Activated CD8-positive, alpha-beta memory T cell treated with anti-CD3 and anti-CD28 coated beads, Interleukin-2, amount 50 U/mL, for 1 hour (primary cell): Measurements from ENCODE around the gene SLC35B4.

Source experiments
- DNase-seq: peaks from one replicate; pipeline ENCODE4 v3.0.0-alpha.2; 2020; ENCODE audit errors: extremely low read depth

The SLC35B4 gene, protein sequence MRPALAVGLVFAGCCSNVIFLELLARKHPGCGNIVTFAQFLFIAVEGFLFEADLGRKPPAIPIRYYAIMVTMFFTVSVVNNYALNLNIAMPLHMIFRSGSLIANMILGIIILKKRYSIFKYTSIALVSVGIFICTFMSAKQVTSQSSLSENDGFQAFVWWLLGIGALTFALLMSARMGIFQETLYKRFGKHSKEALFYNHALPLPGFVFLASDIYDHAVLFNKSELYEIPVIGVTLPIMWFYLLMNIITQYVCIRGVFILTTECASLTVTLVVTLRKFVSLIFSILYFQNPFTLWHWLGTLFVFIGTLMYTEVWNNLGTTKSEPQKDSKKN

DNA sequence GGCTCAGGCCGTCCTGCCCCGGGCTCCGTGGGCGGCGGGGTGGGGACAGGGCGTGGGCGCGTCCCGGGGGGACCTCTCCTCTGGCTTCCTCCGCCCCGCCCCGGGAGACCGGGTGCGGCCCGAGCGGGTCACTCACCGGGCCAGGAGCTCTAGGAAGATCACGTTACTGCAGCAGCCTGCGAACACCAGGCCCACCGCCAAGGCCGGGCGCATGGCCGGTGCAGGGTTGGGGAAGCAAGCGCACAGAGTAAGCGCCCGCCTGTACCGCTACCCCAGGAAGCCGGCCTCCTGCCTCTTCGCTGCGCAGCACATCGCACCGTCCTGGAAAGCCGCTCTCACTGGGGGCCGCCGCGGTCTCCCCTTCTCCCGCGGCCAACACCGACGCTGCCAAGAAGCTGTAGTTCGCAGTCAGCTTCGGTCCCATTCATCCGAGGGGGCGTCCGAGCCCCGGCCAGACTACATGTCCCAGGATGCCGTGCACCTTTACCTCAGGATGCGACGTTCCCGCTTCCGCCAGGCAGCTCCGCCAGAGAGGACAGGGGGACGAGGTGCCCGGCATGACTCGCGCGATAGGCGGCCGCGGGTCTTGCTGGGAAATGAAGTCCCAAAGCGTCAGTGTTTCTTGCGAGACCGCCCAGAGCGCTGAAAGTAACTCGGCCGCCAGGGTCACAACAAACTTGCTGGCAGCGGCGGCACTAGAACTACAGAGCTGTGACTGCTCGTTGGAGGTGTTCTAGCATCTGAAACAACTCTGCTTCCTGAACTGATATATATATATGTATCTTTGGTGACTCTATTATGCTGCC lies at the start of gene SLC35B4:
SLC35B4 (minus strand) TSS at position 392 of the 806 bp plus-strand sequence; CDS start at position 213, 179 bp downstream.
- peak; percentile 83 for DNase-seq

DNA sequence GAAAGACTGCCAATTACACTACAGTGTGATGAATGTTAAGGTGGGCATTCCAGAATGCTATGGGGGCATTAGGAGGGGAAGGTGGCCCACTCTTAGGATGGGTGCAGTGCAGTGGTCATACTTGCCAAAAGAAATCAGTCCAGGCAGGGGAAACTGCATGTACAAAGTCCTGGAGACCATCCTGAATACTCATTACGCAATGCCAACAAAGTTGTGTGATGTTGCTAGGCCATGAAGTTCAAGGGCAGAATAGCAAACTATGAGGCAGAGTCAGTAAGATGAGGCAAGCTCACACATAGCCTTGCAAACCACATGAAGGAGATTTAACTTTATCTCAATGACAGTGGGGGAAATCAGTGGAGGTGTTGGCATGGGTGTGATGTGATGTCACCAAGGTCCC lies 49.8 kb upstream of the SLC35B4 start:
- DNase-seq = no peak

DNA sequence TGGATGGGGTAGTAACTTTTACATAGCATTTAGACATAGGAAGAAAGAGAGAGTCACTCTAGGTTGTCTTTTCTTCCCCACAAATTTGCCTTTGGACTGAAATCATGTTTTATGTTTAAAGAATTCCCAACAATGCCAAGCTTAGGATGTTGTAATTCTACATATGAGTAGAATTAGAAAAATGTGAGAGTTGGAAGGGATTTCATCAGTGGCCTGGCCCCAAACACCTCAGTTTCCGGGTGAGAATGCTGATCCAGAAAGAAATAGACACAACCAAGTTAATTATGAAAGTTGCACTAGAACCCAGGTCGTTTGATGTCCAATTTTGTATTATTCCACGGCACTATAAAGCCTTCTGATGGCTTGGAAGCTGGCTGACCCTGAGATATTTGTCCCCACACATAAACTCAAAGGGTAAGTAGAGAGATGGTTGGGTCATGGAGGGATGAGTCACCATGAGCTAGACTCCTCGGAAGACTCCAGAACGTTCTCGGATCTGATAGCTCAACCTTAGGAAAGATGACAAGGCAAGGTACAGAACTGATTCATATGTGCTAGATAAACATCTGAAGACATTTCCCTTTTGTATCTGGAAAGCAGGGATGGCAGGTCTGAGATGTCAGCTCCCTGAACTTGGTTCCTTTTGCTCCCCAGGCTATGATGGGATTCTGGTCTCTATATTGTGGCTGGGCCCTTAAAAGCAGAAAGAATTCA lies 48.8 kb upstream of the SLC35B4 start:
- no peak for DNase-seq

DNA sequence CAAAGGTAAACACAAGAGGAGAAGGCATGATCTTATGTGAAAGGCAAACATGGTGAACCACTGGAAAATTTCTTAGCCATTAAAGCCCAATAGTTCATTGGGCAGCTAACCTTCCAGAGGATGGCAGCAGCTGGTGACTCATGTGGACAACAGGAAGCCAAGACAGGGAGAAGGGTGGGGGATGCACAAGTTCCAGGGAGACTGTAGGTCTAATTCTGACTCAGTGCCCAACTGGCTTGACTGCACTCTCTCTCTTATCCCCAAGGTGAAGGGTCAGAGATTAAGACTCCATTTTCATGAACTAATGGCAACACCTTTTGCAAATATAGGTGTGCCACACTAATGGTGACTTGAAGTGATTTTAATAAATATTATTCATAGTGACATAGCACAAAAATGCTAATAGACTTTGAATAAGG lies 47.9 kb upstream of the SLC35B4 start:
- DNase-seq = no peak

DNA sequence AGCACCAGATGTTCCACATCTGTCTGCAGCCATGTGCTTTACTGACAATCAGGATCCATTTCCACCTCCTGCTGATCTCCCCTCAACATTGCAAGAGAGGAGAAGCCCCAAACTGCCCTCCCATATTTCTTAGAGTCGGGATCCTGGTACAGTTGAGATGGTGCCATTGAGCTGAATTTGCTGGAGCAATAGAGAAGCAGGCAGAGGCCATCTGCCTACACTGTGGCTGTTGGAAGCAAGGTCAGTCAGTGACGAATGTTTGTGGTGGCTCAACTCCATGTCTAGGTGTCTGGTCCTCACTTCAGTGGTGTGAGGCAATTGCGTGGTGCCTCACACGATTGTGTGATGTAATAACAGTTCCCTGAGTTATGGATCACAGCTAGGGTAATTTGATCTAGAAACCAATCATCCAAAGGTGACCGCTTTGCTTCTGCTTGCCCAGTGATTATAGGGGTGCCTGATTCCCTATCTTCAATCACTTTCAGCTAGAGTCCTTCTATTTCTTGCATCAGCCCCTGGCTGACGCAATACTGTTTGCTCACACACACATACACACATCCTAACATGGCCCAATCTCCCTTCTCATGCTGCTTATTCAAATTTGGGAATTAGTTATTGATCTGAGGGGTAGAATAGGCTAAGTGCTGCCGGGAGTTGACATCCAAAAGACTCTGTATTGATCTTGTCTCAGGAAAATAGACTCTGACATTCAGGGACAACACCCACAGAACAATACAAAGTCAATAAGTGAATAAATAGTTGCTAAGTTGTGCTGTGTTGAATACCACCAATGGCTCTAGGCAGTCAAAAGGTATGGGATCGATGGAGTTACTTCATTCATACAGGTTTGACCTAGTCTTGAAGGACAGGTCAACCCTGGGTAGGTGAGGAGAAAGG lies 46.1 kb upstream of the SLC35B4 start:
- DNase-seq = no peak

DNA sequence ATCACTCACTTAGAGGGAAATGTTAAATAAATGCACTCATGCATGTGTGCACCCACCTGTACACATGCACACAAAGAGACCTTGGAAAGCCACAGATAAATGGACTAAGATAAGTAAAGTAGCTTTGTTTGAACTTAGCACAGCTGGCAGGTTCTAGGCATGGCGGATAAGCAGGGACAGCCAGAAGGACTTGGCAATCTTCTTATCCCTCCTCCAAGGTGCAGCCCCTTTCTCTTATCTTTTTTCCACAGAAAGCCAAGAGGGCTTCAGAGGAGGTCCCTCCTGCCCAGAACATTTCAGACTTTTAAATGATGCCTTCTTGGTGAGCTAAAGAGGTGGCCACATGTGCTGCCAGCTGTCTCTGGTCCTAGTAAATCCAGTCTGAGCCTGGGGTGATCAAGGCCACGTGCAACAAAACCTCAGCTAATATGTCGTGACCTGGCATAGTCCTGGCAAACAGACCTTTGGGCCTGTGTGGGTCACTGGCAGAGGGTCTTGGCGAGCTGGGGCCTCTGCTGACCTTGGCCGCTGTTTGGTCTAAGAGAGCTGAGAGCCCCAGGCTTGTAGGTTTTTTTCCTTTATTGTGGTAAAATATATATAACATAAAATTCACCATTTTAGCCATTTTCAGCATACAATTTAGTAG lies 43.2 kb upstream of the SLC35B4 start:
- DNase-seq = no peak

DNA sequence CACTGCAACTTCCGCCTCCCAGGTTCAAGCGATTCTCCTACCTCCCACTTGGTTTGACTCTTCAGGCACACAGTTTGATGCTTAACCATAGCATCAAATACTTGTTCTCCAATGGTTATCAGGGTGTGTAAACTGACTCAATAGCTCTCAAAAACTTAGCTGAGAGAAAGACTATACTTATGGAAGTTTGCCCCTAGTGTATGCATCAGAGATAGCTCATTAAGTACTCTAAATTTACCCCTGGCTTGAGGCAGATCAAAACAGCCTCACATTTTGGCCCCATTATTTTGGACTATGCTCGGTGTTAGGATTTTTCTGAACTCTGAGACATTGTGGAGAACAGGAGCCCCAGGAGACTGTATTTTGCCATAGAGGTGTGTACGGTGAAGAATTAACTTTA lies 40.8 kb upstream of the SLC35B4 start:
- no peak for DNase-seq

DNA sequence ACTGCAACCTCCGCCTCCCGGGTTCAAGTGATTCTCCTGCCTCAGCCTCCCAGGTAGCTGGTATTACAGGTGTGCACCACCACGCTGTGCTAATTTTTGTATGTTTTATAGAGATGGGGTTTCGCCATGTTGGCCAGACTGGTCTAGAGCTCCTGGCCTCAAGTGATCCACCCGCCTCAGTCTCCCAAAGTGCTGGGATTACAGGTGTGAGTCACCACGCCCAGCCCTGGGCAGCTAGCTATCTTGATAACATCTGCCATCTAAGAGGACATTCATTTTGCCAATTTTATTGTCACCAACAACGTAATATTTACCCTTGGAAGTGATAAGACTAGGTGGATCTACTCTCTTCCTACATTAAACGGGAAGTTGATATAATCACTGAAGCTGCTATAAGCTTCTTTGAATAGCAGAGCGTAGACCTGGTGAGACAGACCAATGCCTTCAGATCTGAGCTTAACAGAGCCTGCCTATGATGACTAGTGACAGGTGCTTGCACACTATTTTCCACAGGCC lies 39.7 kb upstream of the SLC35B4 start:
- DNase-seq = no peak

DNA sequence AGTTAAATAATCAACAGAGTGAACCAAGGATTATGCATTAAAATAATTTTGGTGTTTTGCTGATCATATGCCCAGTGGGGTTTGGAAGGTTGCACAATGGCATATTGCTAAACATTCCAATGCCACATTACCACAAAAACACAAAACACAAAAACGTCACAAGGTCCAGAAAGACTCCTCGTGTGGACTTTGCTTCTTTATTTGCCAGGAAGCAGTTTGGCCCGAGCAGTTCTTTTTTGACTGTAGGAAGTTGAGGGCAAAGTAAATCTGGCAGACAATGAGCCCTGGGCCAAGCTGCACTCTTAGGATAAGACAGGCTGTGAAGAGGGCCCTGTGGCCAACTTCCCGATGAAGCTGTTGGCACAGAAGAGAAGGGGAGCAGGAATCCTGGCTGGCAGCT lies 39.2 kb upstream of the SLC35B4 start:
- no peak for DNase-seq

DNA sequence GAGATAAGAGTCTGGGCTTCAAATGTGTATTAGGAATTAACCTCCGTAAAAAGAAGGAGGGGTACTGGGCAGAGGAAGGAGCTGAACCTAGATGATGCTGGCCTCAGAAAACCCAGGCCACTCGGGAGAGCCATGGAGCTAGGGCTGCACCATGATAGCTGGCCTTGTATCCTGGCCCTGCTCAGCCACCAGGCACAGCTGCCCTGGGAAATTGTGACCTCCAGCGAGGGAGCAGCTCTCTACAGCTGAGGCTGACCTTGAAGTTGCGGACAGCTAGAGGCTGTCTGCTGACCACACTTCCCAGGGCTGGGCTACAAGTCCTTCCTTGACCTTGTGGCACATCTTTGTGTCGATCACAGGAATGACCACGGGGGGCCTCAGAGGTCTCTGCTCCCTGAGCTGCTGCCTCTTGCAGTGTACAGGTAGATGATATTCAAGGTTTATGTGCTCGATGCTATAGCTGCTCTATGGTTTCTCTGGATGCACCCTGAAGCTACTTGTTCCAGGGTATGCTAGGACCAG lies 38.3 kb upstream of the SLC35B4 start:
- no peak for DNase-seq

DNA sequence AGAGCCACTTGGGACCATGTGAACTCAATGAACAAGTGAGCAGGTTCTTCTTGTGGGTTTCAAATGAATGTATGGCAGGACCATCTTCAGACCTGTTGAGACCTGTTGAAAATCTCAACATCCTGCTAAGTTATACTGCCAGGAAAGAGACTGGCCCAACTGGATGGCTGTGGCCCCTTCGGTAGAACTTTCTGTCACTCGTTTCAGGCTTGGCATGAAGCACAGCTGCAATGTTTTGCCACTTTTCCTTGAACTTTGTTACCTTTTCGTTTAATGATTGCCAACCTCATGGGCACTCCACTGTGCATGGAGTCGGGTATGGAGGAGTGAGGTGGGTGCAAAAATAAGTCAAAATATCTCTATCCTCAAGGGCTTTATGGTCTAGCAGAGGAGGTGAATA lies 36.7 kb upstream of the SLC35B4 start:
- DNase-seq = no peak

DNA sequence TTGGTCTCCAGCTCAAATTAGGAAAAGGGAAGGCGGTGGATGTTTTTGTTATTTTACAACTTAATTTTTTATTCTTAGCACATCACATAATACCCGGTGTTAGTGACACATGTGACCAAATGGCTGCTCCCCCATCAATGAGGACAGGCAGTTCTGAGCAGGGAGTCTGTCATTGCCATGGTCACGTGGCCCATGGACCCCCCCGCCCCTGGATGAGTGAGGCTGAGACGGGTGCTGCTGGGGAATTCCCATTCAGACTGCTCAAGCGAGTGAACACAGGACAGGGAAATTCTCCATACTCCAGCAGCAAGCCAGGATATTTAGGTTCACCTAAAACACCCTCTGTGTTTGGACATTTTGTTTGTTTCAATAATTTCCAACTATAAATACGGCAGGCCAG lies 34.7 kb upstream of the SLC35B4 start:
- no peak for DNase-seq

DNA sequence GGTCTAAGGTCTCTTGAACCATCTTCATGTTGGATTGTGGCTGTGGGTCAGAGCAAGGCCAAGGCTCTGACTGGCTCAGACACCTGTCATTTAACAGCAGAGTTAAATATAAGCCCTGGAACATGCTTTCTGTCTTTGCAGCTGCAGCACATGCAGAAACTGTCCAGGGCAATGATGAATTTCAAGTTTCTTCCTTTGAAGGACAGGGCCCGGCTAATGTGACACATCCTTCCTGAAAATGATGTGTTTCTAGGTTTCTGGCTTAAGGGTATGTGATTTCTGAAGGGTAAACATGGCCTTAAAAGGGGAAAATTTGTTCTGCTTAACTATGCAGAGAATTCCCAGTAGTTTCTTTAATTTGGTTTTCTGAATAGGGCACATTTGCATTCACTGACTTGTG lies 34.0 kb upstream of the SLC35B4 start:
- DNase-seq = no peak

DNA sequence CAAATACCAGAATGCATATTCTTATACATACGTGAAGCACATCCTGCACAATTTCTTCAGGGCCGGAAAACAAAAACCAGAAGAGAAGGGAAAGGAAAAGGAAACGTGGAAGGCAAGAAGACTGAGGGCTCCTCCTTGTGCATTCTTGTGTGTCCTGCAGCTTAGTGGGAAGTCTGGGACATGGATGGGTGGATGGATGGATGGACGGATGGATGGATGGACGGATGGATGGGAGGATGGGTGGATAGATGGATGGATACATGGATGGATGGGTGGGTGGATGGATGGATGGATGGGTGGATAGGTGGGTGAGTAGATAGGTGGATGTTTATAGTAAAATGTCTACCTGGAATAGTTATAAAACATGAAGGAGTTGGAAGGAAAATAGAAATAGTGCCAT lies 30.8 kb upstream of the SLC35B4 start:
- no peak for DNase-seq

DNA sequence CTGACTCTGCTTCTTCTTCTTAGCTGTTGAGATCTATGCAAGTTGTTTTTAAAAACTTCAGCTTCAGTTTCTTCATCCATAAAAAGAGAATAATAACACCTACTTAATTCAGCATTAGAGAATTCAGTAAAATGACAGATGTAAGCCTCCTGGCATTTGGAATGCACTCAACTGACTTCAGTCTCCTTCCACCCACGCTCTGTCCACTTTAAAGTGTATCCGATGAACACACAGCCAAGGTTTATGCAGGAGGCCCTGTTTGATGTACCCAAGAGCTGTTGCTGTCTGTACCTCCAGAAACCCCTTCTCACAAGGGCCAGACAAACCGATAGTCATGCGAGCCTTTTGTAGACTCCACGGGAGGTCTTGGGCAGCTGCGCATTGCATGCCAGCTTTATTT lies 27.1 kb upstream of the SLC35B4 start:
- no peak for DNase-seq

DNA sequence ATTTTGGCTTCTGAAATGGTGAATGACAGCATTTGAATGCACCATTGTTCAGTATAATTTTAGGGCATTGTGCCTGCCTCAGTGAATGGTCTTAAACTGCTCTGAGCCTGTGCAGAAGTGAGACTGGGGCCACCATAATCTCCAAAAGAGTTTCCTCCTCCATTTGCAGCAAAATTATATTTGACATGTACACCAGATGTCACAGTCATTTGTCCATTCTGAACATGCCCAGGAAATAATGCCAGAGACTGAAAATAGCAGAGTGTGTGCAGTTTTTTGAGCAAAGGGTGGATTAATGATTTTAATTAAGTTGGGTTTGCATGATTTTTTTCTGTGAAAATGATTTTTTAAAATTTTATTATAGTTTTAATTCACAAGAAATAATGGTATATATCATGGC lies 26.4 kb upstream of the SLC35B4 start:
- DNase-seq = no peak

DNA sequence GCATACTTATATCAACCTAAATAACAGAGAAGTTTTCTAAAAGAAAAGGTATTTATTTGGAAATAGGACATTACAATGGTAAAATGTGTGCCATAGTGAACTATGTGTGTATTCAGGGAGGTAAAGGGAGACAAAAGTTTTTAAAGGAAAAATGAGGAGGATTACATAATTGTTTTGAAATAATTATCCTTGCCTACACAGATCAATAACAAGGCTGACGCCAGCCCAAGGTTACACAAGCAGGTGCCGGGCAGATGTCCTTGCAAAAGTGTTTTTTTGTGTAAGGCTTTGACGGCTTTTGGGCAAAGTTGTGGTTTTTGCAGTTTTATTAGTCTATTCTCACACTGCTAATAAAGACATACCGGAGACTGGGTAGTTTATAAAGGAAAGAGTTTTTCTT lies 22.7 kb upstream of the SLC35B4 start:
- DNase-seq = no peak

DNA sequence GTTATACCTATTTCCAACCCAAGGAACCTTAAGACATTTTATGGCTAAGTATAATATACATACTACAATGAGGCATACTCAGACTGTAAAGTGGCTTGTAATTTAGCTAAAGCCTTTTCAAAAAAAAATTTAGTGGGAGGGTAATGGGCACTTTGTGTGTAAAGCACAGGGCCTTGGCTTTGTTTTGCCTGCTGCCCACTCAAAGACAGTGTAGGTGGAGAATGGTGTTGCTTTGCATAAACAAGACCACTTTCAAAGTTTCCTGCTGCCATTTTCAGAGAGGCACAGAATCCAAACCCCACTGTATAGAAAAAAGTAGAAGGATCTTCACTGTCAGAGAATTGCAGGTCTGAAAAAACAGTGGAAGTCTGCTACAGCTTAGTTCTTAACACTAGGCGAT lies 21.2 kb upstream of the SLC35B4 start:
- no peak for DNase-seq

DNA sequence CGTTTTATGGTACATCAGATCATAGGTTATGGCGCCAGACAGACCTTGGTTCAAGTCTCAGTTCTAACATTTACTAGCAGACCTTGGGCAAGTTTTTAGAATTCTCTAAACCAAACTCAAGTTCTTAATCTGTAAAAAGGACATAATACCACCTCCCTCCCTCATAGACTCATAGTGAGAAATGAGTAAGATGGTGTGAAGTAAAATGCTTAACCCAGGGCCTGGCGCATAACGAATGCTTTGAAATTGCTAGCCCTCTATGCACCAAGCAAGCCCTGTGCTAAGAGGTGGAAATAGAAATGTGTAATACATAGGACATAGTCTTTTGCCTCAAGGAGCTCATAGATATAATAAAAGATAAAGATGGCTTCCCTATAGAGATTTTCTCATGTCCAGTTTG lies 17.7 kb upstream of the SLC35B4 start:
- DNase-seq = no peak

DNA sequence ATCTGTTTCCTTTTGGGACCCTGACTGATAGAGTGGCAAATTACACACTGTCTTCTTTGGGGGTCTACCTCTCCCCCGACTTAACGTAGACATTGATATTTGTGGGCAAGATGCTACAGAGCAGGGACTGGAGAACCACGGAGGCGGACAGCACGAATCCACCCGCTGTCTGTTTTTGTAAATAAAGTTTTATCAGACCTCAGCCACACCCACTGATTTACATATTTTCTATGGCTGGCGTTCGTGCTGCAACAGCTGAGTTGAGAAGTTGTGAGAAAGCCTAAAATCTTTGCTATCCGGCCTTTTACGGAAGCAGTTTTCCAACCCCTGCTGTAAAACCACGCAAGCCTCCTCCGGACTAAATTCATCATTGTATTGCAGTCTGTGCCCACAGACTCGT lies 17.2 kb upstream of the SLC35B4 start:
- no peak for DNase-seq

DNA sequence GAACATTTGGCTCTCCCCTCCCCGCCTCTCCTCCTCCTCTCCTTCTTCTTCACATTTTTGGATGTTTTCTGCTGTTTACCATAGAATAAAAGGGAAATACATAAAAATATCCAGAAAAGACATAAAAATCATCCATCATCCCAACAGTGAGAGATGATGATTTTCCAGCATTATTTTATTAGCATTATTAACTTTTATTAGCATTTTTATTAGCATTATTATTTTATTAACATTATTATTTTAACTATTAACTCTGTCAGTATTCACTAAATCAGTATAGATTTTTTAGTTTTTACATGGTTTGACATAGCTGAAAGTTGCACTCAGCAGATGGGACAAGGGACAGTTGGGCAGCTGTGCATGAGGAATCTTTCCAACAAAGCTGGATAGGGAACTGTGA lies 16.2 kb upstream of the SLC35B4 start:
- no peak for DNase-seq
